AG08396 (cell line): ENCODE results near the gene C14orf39.

Experiments
- DNase-seq: peaks from one replicate; pipeline ENCODE4 v3.0.0; 2012; ENCODE audit warnings: low spot score, mixed read lengths

Gene C14orf39

GRCh38 chr14:60485598-60486251 lies at the start of gene C14orf39:
Gene C14orf39, minus strand, starts transcription at chr14:60486063. Its CDS starts 985 bp downstream, at chr14:60485078.
- DNase-seq = peak; percentile 10

GRCh38 chr14:60532442-60532841 lies 46.6 kb upstream of the C14orf39 start:
- no peak for DNase-seq

- no peak for DNase-seq
Measured at GRCh38 chr14:60515511-60516289, 29.8 kb upstream of the C14orf39 start.

- DNase-seq = no peak
Measured at GRCh38 chr14:60514741-60515491, 29.1 kb upstream of the C14orf39 start.

- DNase-seq = no peak
Measured at GRCh38 chr14:60514378-60514740, 28.5 kb upstream of the C14orf39 start.

- no peak for DNase-seq
Measured at GRCh38 chr14:60512973-60513571, 27.2 kb upstream of the C14orf39 start.

GRCh38 chr14:60512126-60512525 lies 26.3 kb upstream of the C14orf39 start:
- DNase-seq = no peak

- no peak for DNase-seq
Measured at GRCh38 chr14:60510951-60511599, 25.2 kb upstream of the C14orf39 start.

GRCh38 chr14:60510254-60510950 lies 24.5 kb upstream of the C14orf39 start:
- no peak for DNase-seq

GRCh38 chr14:60509438-60510253 lies 23.8 kb upstream of the C14orf39 start:
- no peak for DNase-seq

GRCh38 chr14:60508707-60509437 lies 23.0 kb upstream of the C14orf39 start, which contains the start of gene SIX6:
Gene SIX6, plus strand, starts transcription at chr14:60509146. Its CDS starts 253 bp downstream, at chr14:60509399.
- DNase-seq = no peak

- DNase-seq = no peak
Measured at GRCh38 chr14:60508363-60508706, 22.5 kb upstream of the C14orf39 start.

GRCh38 chr14:60506985-60507829 lies 21.3 kb upstream of the C14orf39 start:
- DNase-seq = no peak

GRCh38 chr14:60506462-60506984 lies 20.7 kb upstream of the C14orf39 start:
- DNase-seq = no peak

- no peak for DNase-seq
Measured at GRCh38 chr14:60506010-60506409, 20.1 kb upstream of the C14orf39 start.

- no peak for DNase-seq
Measured at GRCh38 chr14:60505448-60505847, 19.6 kb upstream of the C14orf39 start.

- DNase-seq = no peak
Measured at GRCh38 chr14:60502541-60502940, 16.7 kb upstream of the C14orf39 start.

GRCh38 chr14:60495946-60496345 lies 10.1 kb upstream of the C14orf39 start:
- DNase-seq = no peak

- no peak for DNase-seq
Measured at GRCh38 chr14:60490270-60490669, 4.4 kb upstream of the C14orf39 start.
